GM12878 (cell line): ENCODE measurements around the gene TM4SF18. TPM values are rescaled to one million over a fixed set of nuclear protein-coding genes. Genes with fewer than 3 reads are reported as not detected.

Source experiments
- ATAC-seq: fragments of 200-7000 bp; cut with Tn5 transposase; 3 replicates; pipeline ENCODE4 v1.9.1; 2020; ENCODE audit warnings: mild to moderate bottlenecking, moderate library complexity
- BruUV-seq: library from RNA; stranded (reverse); fragments of 400-500 nt; replicated peaks from 2 replicates; lab custom pipeline; 2021; lab: Mats Ljungman, UMichigan
- CTCF ChIA-PET: fragments of 300-600 bp; sonication (Branson Sonifier 250); formaldehyde crosslinking; extraction: SDS; loops from one replicate; lab custom pipeline; 2021; ENCODE audit warnings: inconsistent platforms; lab: Yijun Ruan, JAX
- POLR2A ChIA-PET: fragments of 350-600 bp; formaldehyde crosslinking; extraction: SDS; loops from one replicate; lab custom pipeline; 2021; ENCODE audit warnings: inconsistent platforms; lab: Charles Lee
- RAD21 ChIA-PET: fragments of 300-600 bp; sonication (Branson Sonifier 250); formaldehyde crosslinking; loops from one replicate; lab custom pipeline; 2023; ENCODE audit warnings: antibody characterized with exemption; ENCODE audit not compliant: unreplicated experiment; lab: Charles Lee
- SMC1A ChIA-PET: fragments of 300-600 bp; sonication (Branson Sonifier 250); formaldehyde crosslinking; loops from one replicate; lab custom pipeline; 2023; ENCODE audit not compliant: unreplicated experiment, uncharacterized antibody; lab: Charles Lee
- DNase-seq: peaks from one replicate; pipeline ENCODE4 v3.0.0-alpha.2; 2011; ENCODE audit warnings: low read depth, low spot score
- FAIRE-seq: peaks from 3 replicates; lab custom pipeline; 2011; peaks lifted over from hg19 to GRCh38; lab: Jason Lieb, UNC
- H2AFZ ChIP-seq: 2 replicates; pipeline ENCODE4 v1.6.0; 2011; ENCODE audit warnings: low read depth, low read length, control low read depth; ENCODE audit not compliant: control insufficient read depth
- H3K27ac ChIP-seq: 2 replicates; pipeline ENCODE4 v1.5.1; 2011; ENCODE audit warnings: control low read depth; ENCODE audit not compliant: control insufficient read depth, insufficient read depth
- H3K27me3 ChIP-seq, 2 experiments: replicated peaks in 1 of 2; 2 replicates each; pipeline versions ENCODE4 v1.6.0 to v1.6.1; 2011; ENCODE audit warnings: low read length in 1 of 2; ENCODE audit not compliant: control insufficient read depth in 2 of 2, insufficient read depth in 2 of 2
- H3K36me3 ChIP-seq, 2 experiments: 2 replicates each; pipeline ENCODE4 v1.5.1; 2011; ENCODE audit warnings: low read length in 1 of 2; ENCODE audit not compliant: control insufficient read depth in 2 of 2, insufficient read depth in 2 of 2
- H3K4me1 ChIP-seq: 2 replicates; pipeline ENCODE4 v1.6.1; 2011; ENCODE audit warnings: mild to moderate bottlenecking, low read length, moderate library complexity, mixed read lengths; ENCODE audit not compliant: control insufficient read depth, insufficient read depth
- H3K4me2 ChIP-seq: 2 replicates; pipeline ENCODE4 v1.6.0; 2011; ENCODE audit warnings: control low read depth; ENCODE audit not compliant: control insufficient read depth, insufficient read depth
- H3K4me3 ChIP-seq: fragments of 200-600 bp; sonication (generic); 2 replicates; pipeline ENCODE4 v1.5.1; 2016
- H3K79me2 ChIP-seq: 2 replicates; pipeline ENCODE4 v1.6.0; 2011; ENCODE audit warnings: low read length; ENCODE audit not compliant: control insufficient read depth, insufficient read depth
- H3K9ac ChIP-seq: 2 replicates; pipeline ENCODE4 v1.8.0; 2011; ENCODE audit warnings: low read length, control low read depth, mixed read lengths; ENCODE audit not compliant: control insufficient read depth, insufficient read depth
- H3K9me3 ChIP-seq: replicated peaks from 3 replicates; pipeline ENCODE4 v1.5.1; 2011; ENCODE audit warnings: mild to moderate bottlenecking, low read length; ENCODE audit not compliant: control insufficient read depth, insufficient read depth
- H4K20me1 ChIP-seq: 2 replicates; pipeline ENCODE4 v1.6.0; 2011; ENCODE audit not compliant: control insufficient read depth, insufficient read depth
- ATF7 ChIP-seq: fragments of 450-650 bp; IDR thresholded peaks from 2 replicates; pipeline ENCODE4 v1.6.1; 2016; ENCODE audit warnings: low read depth, mild to moderate bottlenecking
- BACH1 ChIP-seq: fragments of 450-650 bp; IDR thresholded peaks from 2 replicates; pipeline ENCODE4 v1.6.1; 2017; ENCODE audit warnings: mild to moderate bottlenecking, borderline replicate concordance
- NFYA ChIP-seq: IDR thresholded peaks from 2 replicates; pipeline ENCODE4 v1.6.1; 2011; ENCODE audit warnings: low read depth, mild to moderate bottlenecking, low read length, improper control_type of control experiment, borderline replicate concordance
- NR2F1 ChIP-seq: fragments of 450-650 bp; conservative IDR thresholded peaks from 2 replicates; pipeline ENCODE4 v1.6.1; 2017; ENCODE audit warnings: mild to moderate bottlenecking
- STAT3 ChIP-seq: IDR thresholded peaks from 2 replicates; pipeline ENCODE4 v1.6.1; 2011; ENCODE audit warnings: low read depth, low read length, improper control_type of control experiment
- WRNIP1 ChIP-seq: IDR thresholded peaks from 2 replicates; pipeline ENCODE4 v1.6.1; 2011; ENCODE audit warnings: low read depth, low read length, improper control_type of control experiment, borderline replicate concordance
- ZNF217 ChIP-seq: fragments of 450-650 bp; IDR thresholded peaks from 2 replicates; pipeline ENCODE4 v1.6.1; 2017; ENCODE audit warnings: antibody characterized with exemption, mild to moderate bottlenecking
- WGBS: methylation state at CpG from one replicate; pipeline ENCODE4 v1.1.6; 2016; ENCODE audit warnings: low lambda C conversion rate; ENCODE audit not compliant: insufficient replicate concordance, insufficient coverage; ENCODE audit errors: missing lambda C conversion rate; 5-methylcytosine and 5-hydroxymethylcytosine counted together
- in situ Hi-C: fragments of 300-500 bp; cut with MboI; formaldehyde crosslinking; loops from 9 replicates; pipeline ENCODE4 v1.14.3; 2018; ENCODE audit warnings: mixed read lengths
- intact Hi-C: fragments of 100-400 bp; cut with micrococcal nuclease; formaldehyde crosslinking; loops from one replicate; pipeline ENCODE4 v1.14.2; 2022; ENCODE audit not compliant: unreplicated experiment
- polyA plus RNA-seq, 11 experiments: library from polyadenylated mRNA; depleted of rRNA in 4 of 11; unstranded in 6 of 11; stranded (reverse) in 5 of 11; fragments of >200 nt; fragmentation: Nextera tagmentation in 4 of 11; fragmentation: Illumina TruSeq in 1 of 11; extraction: Ambion mirVana in 4 of 11; extraction: Trizol in 1 of 11; gene quantifications; 1 replicate in 1 of 11; 2 replicates in 10 of 11; pipeline versions ENCODE4 v1.2.1 to v1.2.3, GENCODE V29; 2011 to 2016; ENCODE audit warnings: inconsistent platforms in 2 of 11, missing spikeins in 2 of 11, low read depth in 1 of 11
- total RNA-seq, 4 experiments: library from RNA; depleted of rRNA in 3 of 4; stranded (reverse); fragments of >200 nt in 3 of 4; fragmentation: Illumina TruSeq in 1 of 4; extraction: Trizol in 1 of 4; gene quantifications; 2 replicates each; pipeline versions ENCODE4 v1.2.1 to v1.2.3, GENCODE V29; 2013 to 2021
- TF ChIP-seq, protein P1 (sequence below): fragments of 450-650 bp; IDR thresholded peaks from 2 replicates; pipeline ENCODE4 v1.6.1; 2017; ENCODE audit warnings: mild to moderate bottlenecking, moderate library complexity

The TM4SF18 gene
- total and polyA plus RNA-seq, 10 of the 15 experiments (the other 5 are each of a cell fraction or from before 2014, with no cell fraction given): 0.01 TPM; not detected in 9

DNA sequence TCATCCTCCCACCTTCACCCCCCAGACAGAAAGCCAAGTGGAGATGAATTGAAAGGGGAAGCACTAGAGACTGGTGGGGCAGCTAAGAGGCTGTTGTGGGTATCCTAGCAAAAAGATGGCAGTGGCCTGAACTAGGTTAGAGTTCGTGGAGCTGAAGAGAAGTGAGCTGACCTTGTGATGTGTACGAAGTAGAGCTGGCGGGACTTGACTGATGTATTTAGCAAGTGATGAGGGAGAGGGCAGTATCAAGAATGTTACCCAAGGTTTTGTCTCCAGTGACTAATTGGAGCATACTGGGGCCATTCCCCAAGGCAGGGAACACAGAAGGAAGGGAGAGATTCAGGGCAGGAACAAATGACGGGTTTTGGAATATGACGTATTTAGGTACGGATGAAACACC is 61.8 kb downstream of the TM4SF18 start:
- RAD21 ChIA-PET: interaction anchor here (0.6 to 3.6 kb wide), 4 partner anchors 12 to 316 kb away, joined by 3 to 36 read pairs (median 3); no protein-coding TSS in a partner anchor
- 84% methylated on average over 6 of the region's 6 CpGs for WGBS
- TF ChIP-seq ZNF217: no peak
- no peak for TF ChIP-seq WRNIP1
- TF ChIP-seq NFYA: no peak
- no peak overlapping the region for H3K27ac ChIP-seq
- no peaks in the 10 kb centered on the region for H3K27me3 ChIP-seq
- in situ Hi-C loops: loop anchor here (5.0 to 10.0 kb wide), 3 partner anchors 154 to 407 kb away; partner anchors contain the start of gene CPA3
- no peaks in the 10 kb centered on the region for H4K20me1 ChIP-seq
- H3K9me3 ChIP-seq: no peaks in the 10 kb centered on the region
- H3K9ac ChIP-seq: no peak overlapping the region
- no peak for FAIRE-seq
- DNase-seq: no peak
- no peaks in the 10 kb centered on the region for H3K36me3 ChIP-seq
- H2AFZ ChIP-seq: no peak overlapping the region
- ATAC-seq: no peak
- H3K4me2 ChIP-seq: no peak overlapping the region
- no peaks in the 10 kb centered on the region for H3K79me2 ChIP-seq
- CTCF ChIA-PET: interaction anchor here (1.1 to 6.3 kb wide), 6 partner anchors 17 to 319 kb away, joined by 3 to 168 read pairs (median 5); no protein-coding TSS in a partner anchor
- H3K4me3 ChIP-seq: no peak overlapping the region
- SMC1A ChIA-PET: interaction anchor here (1.1 to 6.4 kb wide), 5 partner anchors 140 to 318 kb away, joined by 3 to 86 read pairs (median 5); partner anchors contain the start of gene HPS3
- 0 out of 2 replicates have a peak, but pooled peaks cover 2% of the 10 kb centered on the region for H3K4me1 ChIP-seq
- intact Hi-C loops: loop anchor here (10.0 kb wide), 1 partner anchor 407 kb away; the partner anchor contains the start of gene CPA3
- POLR2A ChIA-PET: no interaction called here
- no TSS peak for BruUV-seq

DNA sequence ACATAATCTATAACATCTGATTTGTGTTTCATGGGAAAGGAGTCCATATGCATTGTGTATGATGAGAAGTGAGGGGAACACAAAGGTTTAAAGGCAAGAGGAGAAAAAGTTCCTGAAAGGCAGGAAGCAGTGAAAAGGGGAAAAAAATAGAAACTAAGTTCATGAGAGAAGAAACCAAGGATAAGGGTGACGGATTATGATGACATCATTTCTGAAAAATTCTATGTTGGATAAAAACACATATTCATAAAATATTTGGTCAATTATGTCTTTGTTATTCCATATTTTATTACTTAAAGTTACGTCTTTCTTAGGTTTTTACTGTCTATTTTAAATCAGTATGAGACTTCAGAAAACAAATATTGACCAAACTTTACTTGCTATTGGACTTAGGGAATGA is 63.3 kb downstream of the TM4SF18 start:
- no peaks in the 10 kb centered on the region for H3K79me2 ChIP-seq
- DNase-seq (no peak), ATAC-seq (no peak), FAIRE-seq (no peak)
- H2AFZ ChIP-seq: no peak overlapping the region
- H3K4me1 ChIP-seq: 0 out of 2 replicates have a peak, but pooled peaks cover 2% of the 10 kb centered on the region
- TF ChIP-seq STAT3 (no peak), NR2F1 (no peak), BACH1 (no peak), ATF7 (peak; percentile 42; the same call in 1 of the 2 replicates)
- TF ChIP-seq, protein P1, sequence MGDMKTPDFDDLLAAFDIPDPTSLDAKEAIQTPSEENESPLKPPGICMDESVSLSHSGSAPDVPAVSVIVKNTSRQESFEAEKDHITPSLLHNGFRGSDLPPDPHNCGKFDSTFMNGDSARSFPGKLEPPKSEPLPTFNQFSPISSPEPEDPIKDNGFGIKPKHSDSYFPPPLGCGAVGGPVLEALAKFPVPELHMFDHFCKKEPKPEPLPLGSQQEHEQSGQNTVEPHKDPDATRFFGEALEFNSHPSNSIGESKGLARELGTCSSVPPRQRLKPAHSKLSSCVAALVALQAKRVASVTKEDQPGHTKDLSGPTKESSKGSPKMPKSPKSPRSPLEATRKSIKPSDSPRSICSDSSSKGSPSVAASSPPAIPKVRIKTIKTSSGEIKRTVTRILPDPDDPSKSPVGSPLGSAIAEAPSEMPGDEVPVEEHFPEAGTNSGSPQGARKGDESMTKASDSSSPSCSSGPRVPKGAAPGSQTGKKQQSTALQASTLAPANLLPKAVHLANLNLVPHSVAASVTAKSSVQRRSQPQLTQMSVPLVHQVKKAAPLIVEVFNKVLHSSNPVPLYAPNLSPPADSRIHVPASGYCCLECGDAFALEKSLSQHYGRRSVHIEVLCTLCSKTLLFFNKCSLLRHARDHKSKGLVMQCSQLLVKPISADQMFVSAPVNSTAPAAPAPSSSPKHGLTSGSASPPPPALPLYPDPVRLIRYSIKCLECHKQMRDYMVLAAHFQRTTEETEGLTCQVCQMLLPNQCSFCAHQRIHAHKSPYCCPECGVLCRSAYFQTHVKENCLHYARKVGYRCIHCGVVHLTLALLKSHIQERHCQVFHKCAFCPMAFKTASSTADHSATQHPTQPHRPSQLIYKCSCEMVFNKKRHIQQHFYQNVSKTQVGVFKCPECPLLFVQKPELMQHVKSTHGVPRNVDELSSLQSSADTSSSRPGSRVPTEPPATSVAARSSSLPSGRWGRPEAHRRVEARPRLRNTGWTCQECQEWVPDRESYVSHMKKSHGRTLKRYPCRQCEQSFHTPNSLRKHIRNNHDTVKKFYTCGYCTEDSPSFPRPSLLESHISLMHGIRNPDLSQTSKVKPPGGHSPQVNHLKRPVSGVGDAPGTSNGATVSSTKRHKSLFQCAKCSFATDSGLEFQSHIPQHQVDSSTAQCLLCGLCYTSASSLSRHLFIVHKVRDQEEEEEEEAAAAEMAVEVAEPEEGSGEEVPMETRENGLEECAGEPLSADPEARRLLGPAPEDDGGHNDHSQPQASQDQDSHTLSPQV: no peak
- 24% methylated on average over 2 of the region's 2 CpGs for WGBS
- no peaks in the 10 kb centered on the region for H3K27me3 ChIP-seq
- H3K9ac ChIP-seq: no peak overlapping the region
- H4K20me1 ChIP-seq: no peaks in the 10 kb centered on the region
- H3K4me3 ChIP-seq: no peak overlapping the region
- no peak overlapping the region for H3K4me2 ChIP-seq
- no peaks in the 10 kb centered on the region for H3K36me3 ChIP-seq
- intact Hi-C loops (loop anchor here (10.0 kb wide), 1 partner anchor 405 kb away; the partner anchor contains the start of gene CPA3), in situ Hi-C loops (loop anchor here (5.0 to 10.0 kb wide), 3 partner anchors 153 to 405 kb away; partner anchors contain the start of gene CPA3)
- SMC1A ChIA-PET: interaction anchor here (6.4 kb wide), 1 partner anchor 150 kb away, joined by 86 read pairs; no protein-coding TSS in a partner anchor
- H3K27ac ChIP-seq: no peak overlapping the region
- BruUV-seq: no TSS peak
- RAD21 ChIA-PET: no interaction called here
- H3K9me3 ChIP-seq: no peaks in the 10 kb centered on the region
- CTCF ChIA-PET: interaction anchor here (6.3 kb wide), 2 partner anchors 149 to 317 kb away, joined by 75 to 168 read pairs; no protein-coding TSS in a partner anchor
- POLR2A ChIA-PET: no interaction called here
